Kidney epithelial cell (primary cell): Measurements from ENCODE around the gene GATA3. TPM values are rescaled to one million over a fixed set of nuclear protein-coding genes. Genes with fewer than 3 reads are reported as not detected.

Experiments
- DNase-seq: peaks from one replicate; pipeline ENCODE4 v3.0.0-alpha.2; 2010; ENCODE audit warnings: low read depth
- H3K27me3 ChIP-seq: 2 replicates; pipeline ENCODE4 v1.6.0; 2011; ENCODE audit warnings: low read length; ENCODE audit not compliant: control insufficient read depth, insufficient read depth
- H3K36me3 ChIP-seq: 2 replicates; pipeline ENCODE4 v1.5.1; 2011; ENCODE audit warnings: low read length; ENCODE audit not compliant: control insufficient read depth, insufficient read depth
- H3K4me3 ChIP-seq: 2 replicates; pipeline ENCODE4 v1.5.1; 2011; ENCODE audit warnings: low read depth, mild to moderate bottlenecking, control low read depth, low read length
- CTCF ChIP-seq: IDR thresholded peaks from 2 replicates; pipeline ENCODE4 v1.5.1; 2011; ENCODE audit warnings: mild to moderate bottlenecking, moderate library complexity, low read length, control low read depth, inconsistent platforms; ENCODE audit not compliant: insufficient read depth, poor library complexity, severe bottlenecking
- total RNA-seq: library from RNA; depleted of rRNA; stranded (reverse); fragments of >200 nt; gene quantifications from 2 replicates; pipeline ENCODE4 v1.2.3, GENCODE V29; 2015

Gene GATA3
- total RNA-seq, 1 donor from 2014 or later: 10.9 TPM

GRCh38 chr10:8041284-8041991, 13.1 kb upstream of the GATA3 start:
- peaks cover 92% of the 10 kb centered on the region for H3K27me3 ChIP-seq
- no peak for TF ChIP-seq CTCF

GRCh38 chr10:8041992-8042720, 12.3 kb upstream of the GATA3 start:
- peaks cover 92% of the 10 kb centered on the region for H3K27me3 ChIP-seq
- H3K36me3 ChIP-seq: no peaks in the 10 kb centered on the region
- no peak for TF ChIP-seq CTCF
- no peak overlapping the region for H3K4me3 ChIP-seq
- DNase-seq: no peak

More at GRCh38 chr10:8041284-8041991, 13.1 kb upstream of the GATA3 start:
- DNase-seq: no peak
- H3K4me3 ChIP-seq: no peak overlapping the region
- H3K36me3 ChIP-seq: no peaks in the 10 kb centered on the region

GRCh38 chr10:8042721-8043568, 11.5 kb upstream of the GATA3 start:
- no peak for DNase-seq
- TF ChIP-seq CTCF: no peak
- Histone ChIP-seq H3K27me3 (peaks cover 92% of the 10 kb centered on the region), H3K36me3 (no peaks in the 10 kb centered on the region), H3K4me3 (no peak overlapping the region)

GRCh38 chr10:8043569-8044306, 10.8 kb upstream of the GATA3 start:
- peak; percentile 30 for TF ChIP-seq CTCF
- Histone ChIP-seq H3K4me3 (no peak overlapping the region), H3K36me3 (no peaks in the 10 kb centered on the region), H3K27me3 (peaks cover 92% of the 10 kb centered on the region)
- DNase-seq: no peak

GRCh38 chr10:8044331-8044907, 10.1 kb upstream of the GATA3 start:
- TF ChIP-seq CTCF: no peak
- H3K27me3 ChIP-seq: peaks cover 92% of the 10 kb centered on the region
- H3K4me3 ChIP-seq: no peak overlapping the region

More at GRCh38 chr10:8044331-8044907, 10.1 kb upstream of the GATA3 start:
- no peaks in the 10 kb centered on the region for H3K36me3 ChIP-seq
- no peak for DNase-seq
